K562 (cell line): ENCODE measurements around the gene NPR2. TPM values are rescaled to one million over a fixed set of nuclear protein-coding genes. Genes with fewer than 3 reads are reported as not detected.

Source experiments
- ARID2 ChIP-seq: fragments of 450-650 bp; IDR thresholded peaks from 2 replicates; pipeline ENCODE4 v1.6.1; 2017; ENCODE audit warnings: antibody characterized with exemption, mild to moderate bottlenecking
- BRF1 ChIP-seq: IDR thresholded peaks from 3 replicates; pipeline ENCODE4 v1.6.1; 2011; ENCODE audit warnings: borderline replicate concordance, mild to moderate bottlenecking; ENCODE audit not compliant: insufficient read length; ENCODE audit errors: extremely low read depth
- CCAR2 ChIP-seq: fragments of 200-400 bp; formaldehyde crosslinking; IDR thresholded peaks from 2 replicates; pipeline ENCODE4 v1.6.1; 2017; ENCODE audit warnings: mild to moderate bottlenecking, low read depth, low read length
- PHB2 ChIP-seq: fragments of 450-650 bp; IDR thresholded peaks from 2 replicates; pipeline ENCODE4 v1.6.1; 2017; ENCODE audit warnings: low read depth
- ZNF696 ChIP-seq: fragments of 250-450 bp; sonication (Bioruptor Pico); conservative IDR thresholded peaks from 2 replicates; pipeline ENCODE4 v1.4.0; 2020; ENCODE audit warnings: mild to moderate bottlenecking, moderate library complexity
- polyA plus RNA-seq, 8 experiments: library from polyadenylated mRNA; depleted of rRNA in 4 of 8; stranded (reverse) in 5 of 8; unstranded in 3 of 8; fragments of >200 nt; fragmentation: Nextera tagmentation in 2 of 8; fragmentation: Illumina TruSeq in 1 of 8; extraction: Ambion mirVana in 2 of 8; extraction: Trizol in 1 of 8; gene quantifications; 2 replicates each; pipeline versions ENCODE4 v1.2.1 to v1.2.3, GENCODE V29; 2011 to 2014; ENCODE audit warnings: inconsistent platforms in 1 of 8, missing spikeins in 1 of 8
- total RNA-seq, 7 experiments: library from RNA; depleted of rRNA in 6 of 7; stranded (reverse); fragments of >200 nt in 6 of 7; fragmentation: Illumina TruSeq in 2 of 7; extraction: Trizol in 2 of 7; gene quantifications; 2 replicates each; pipeline versions ENCODE4 v1.2.1 to v1.2.3, GENCODE V29; 2011 to 2021; ENCODE audit warnings: low replicate concordance in 1 of 7
- TF ChIP-seq, protein P1 (sequence below): fragments of 450-650 bp; formaldehyde crosslinking; IDR thresholded peaks from 2 replicates; pipeline ENCODE4 v1.4.0; 2020; ENCODE audit warnings: mild to moderate bottlenecking
- TF ChIP-seq, protein P2 (sequence below): fragments of 250-450 bp; sonication (Bioruptor Pico); IDR thresholded peaks from 2 replicates; pipeline ENCODE4 v1.5.0; 2020; ENCODE audit warnings: mild to moderate bottlenecking, borderline replicate concordance
- TF ChIP-seq, protein P3 (sequence below): IDR thresholded peaks from 2 replicates; pipeline ENCODE4 v1.6.1; 2011; ENCODE audit not compliant: insufficient read length; ENCODE audit errors: extremely low read depth
- TF ChIP-seq, protein P4 (sequence below): fragments of 450-650 bp; IDR thresholded peaks from 2 replicates; pipeline ENCODE4 v1.6.1; 2018; ENCODE audit warnings: mild to moderate bottlenecking, low read depth; ENCODE audit not compliant: partially characterized antibody

The NPR2 gene
- total and polyA plus RNA-seq, 9 of the 15 experiments (the other 6 are each of a cell fraction or from before 2014, with no cell fraction given): 2.4 to 12.9 (median 6.0) TPM

DNA sequence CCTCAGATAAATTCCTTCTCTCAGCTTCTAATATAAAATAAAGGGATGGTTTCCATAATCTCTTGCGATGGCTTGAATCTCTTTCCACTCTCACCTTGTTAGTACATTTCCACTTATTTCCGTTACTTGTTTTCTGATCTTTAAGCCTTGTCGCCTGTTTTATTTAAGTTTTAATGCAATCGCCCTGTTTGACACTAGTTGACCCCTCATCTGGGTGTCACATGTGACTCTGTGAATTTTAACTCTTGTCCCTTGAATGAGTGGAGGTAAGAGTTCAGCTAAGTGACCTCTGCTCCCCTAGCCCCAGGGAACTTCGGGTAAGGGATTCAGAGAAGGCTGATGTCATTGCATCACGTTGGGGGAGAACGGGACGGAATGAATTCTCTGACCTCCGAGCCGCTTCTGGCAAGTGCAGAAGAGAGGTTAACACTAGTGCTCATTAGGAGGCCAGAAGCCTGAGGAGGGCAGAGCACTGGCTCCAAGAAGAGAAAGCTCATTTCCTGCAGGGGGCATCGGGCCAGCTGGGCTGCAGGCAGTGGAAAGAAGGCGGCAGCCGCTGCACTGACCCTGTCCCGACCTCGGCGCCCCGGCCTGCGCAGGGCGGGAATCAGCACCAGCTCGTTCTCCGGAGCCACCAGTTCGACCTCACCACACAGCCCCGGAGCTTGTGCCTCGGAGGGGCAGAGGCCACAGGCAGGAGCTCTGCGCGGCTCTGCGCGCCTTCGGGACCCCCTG is 22.9 kb downstream of the NPR2 start (continued):
- TF ChIP-seq CCAR2 (no peak), ZNF696 (CRISPR knock-in tag) (no peak), ARID2 (no peak), BRF1 (no peak), PHB2 (no peak)
- TF ChIP-seq, protein P1, sequence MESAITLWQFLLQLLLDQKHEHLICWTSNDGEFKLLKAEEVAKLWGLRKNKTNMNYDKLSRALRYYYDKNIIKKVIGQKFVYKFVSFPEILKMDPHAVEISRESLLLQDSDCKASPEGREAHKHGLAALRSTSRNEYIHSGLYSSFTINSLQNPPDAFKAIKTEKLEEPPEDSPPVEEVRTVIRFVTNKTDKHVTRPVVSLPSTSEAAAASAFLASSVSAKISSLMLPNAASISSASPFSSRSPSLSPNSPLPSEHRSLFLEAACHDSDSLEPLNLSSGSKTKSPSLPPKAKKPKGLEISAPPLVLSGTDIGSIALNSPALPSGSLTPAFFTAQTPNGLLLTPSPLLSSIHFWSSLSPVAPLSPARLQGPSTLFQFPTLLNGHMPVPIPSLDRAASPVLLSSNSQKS (CRISPR knock-in tag): no peak
- TF ChIP-seq, protein P2, sequence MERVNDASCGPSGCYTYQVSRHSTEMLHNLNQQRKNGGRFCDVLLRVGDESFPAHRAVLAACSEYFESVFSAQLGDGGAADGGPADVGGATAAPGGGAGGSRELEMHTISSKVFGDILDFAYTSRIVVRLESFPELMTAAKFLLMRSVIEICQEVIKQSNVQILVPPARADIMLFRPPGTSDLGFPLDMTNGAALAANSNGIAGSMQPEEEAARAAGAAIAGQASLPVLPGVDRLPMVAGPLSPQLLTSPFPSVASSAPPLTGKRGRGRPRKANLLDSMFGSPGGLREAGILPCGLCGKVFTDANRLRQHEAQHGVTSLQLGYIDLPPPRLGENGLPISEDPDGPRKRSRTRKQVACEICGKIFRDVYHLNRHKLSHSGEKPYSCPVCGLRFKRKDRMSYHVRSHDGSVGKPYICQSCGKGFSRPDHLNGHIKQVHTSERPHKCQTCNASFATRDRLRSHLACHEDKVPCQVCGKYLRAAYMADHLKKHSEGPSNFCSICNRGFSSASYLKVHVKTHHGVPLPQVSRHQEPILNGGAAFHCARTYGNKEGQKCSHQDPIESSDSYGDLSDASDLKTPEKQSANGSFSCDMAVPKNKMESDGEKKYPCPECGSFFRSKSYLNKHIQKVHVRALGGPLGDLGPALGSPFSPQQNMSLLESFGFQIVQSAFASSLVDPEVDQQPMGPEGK (CRISPR knock-in tag): no peak
- TF ChIP-seq, protein P3, sequence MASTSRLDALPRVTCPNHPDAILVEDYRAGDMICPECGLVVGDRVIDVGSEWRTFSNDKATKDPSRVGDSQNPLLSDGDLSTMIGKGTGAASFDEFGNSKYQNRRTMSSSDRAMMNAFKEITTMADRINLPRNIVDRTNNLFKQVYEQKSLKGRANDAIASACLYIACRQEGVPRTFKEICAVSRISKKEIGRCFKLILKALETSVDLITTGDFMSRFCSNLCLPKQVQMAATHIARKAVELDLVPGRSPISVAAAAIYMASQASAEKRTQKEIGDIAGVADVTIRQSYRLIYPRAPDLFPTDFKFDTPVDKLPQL: no peak
- TF ChIP-seq, protein P4, sequence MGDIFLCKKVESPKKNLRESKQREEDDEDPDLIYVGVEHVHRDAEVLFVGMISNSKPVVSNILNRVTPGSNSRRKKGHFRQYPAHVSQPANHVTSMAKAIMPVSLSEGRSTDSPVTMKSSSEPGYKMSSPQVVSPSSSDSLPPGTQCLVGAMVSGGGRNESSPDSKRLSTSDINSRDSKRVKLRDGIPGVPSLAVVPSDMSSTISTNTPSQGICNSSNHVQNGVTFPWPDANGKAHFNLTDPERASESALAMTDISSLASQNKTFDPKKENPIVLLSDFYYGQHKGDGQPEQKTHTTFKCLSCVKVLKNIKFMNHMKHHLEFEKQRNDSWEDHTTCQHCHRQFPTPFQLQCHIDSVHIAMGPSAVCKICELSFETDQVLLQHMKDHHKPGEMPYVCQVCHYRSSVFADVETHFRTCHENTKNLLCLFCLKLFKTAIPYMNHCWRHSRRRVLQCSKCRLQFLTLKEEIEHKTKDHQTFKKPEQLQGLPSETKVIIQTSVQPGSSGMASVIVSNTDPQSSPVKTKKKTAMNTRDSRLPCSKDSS: no peak
